ENCODE results near the gene ANKRD55.
"Not testable (repeated sequence)": the region's sequence is repeated elsewhere in the genome, so short reads cannot be mapped to it uniquely, and the experiment has no call there.

The ANKRD55 gene

GRCh38 chr5:56166671-56167385, 66.3 kb downstream of the ANKRD55 start:
- FAIRE-seq: no peak

GRCh38 chr5:56164376-56164775, 68.8 kb downstream of the ANKRD55 start:
- FAIRE-seq: no peak

GRCh38 chr5:56161927-56162326, 71.2 kb downstream of the ANKRD55 start:
- no peak for FAIRE-seq

- no peak for FAIRE-seq
Measured at GRCh38 chr5:56161439-56161823, 71.7 kb downstream of the ANKRD55 start.

- no peak for FAIRE-seq
Measured at GRCh38 chr5:56160723-56161438, 72.2 kb downstream of the ANKRD55 start.

GRCh38 chr5:56159521-56159947, 73.6 kb downstream of the ANKRD55 start:
- FAIRE-seq: no peak

- no peak for FAIRE-seq
Measured at GRCh38 chr5:56158331-56158960, 74.7 kb downstream of the ANKRD55 start.

GRCh38 chr5:56157191-56157621, 75.9 kb downstream of the ANKRD55 start:
- FAIRE-seq: not testable (repeated sequence)

- not testable (repeated sequence) for FAIRE-seq
Measured at GRCh38 chr5:56156585-56157190, 76.4 kb downstream of the ANKRD55 start.

GRCh38 chr5:56155992-56156584, 77.0 kb downstream of the ANKRD55 start:
- FAIRE-seq: no peak

- FAIRE-seq: no peak
Measured at GRCh38 chr5:56154732-56155484, 78.2 kb downstream of the ANKRD55 start.

GRCh38 chr5:56152437-56152836, 80.7 kb downstream of the ANKRD55 start:
- peak; percentile 58 for FAIRE-seq

GRCh38 chr5:56150756-56151155, 82.4 kb downstream of the ANKRD55 start:
- not testable (repeated sequence) for FAIRE-seq

GRCh38 chr5:56148453-56148971, 84.6 kb downstream of the ANKRD55 start:
- FAIRE-seq: no peak

- FAIRE-seq: no peak
Measured at GRCh38 chr5:56147659-56148230, 85.4 kb downstream of the ANKRD55 start.

- no peak for FAIRE-seq
Measured at GRCh38 chr5:56147106-56147505, 86.0 kb downstream of the ANKRD55 start.

GRCh38 chr5:56146674-56147073, 86.5 kb downstream of the ANKRD55 start:
- no peak for FAIRE-seq

GRCh38 chr5:56145511-56145910, 87.6 kb downstream of the ANKRD55 start:
- no peak for FAIRE-seq

- FAIRE-seq: no peak
Measured at GRCh38 chr5:56145106-56145505, 88.0 kb downstream of the ANKRD55 start.

GRCh38 chr5:56144211-56144610, 88.9 kb downstream of the ANKRD55 start:
- FAIRE-seq: no peak

- no peak for FAIRE-seq
Measured at GRCh38 chr5:56143373-56143714, 89.8 kb downstream of the ANKRD55 start.

Data from endometrium (tissue), 2 donors.